ENCODE measurements around the gene FLNC.

FLNC gene

DNA sequence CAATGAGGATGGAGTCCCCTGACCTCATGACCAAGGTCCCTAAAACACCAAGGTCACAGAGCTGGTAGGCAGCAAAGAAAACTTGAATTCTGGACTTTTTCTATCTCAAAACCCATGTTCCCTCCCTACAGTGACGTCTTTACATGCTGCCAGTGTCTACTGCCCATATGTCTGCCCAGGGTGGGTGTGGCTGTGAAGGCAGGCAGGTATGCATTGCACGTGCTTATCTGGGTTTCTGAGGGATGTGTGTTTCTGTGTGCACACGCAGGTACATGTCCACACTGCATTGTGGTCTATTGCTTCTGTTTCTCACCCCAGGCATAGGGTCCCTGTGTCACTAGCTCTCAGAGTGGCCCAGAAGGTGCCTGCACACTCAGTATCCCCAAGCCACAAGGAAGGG lies 45.9 kb downstream of the FLNC start:
- Histone ChIP-seq H3K9me3 (ENCODE audit: insufficient read depth, low read depth, low read length) (no peaks in the 10 kb centered on the region), H3K4me3 (ENCODE audit: low read length, poor library complexity, severe bottlenecking) (no peak overlapping the region), H2AFZ (ENCODE audit: low read length) (no peak overlapping the region), H3F3A (ENCODE audit: low read depth) (no peaks in the 10 kb centered on the region), H3K9ac (ENCODE audit: low read depth, low read length, poor library complexity, severe bottlenecking) (no peak overlapping the region), H3K36me3 (ENCODE audit: insufficient read depth, low read length) (no peaks in the 10 kb centered on the region), H3K4me2 (ENCODE audit: low read depth, low read length, poor library complexity, severe bottlenecking) (no peak overlapping the region), H3K9me2 (replicated peaks; ENCODE audit: low read depth, low read length) (no peaks in the 10 kb centered on the region), H3K27me3 (ENCODE audit: insufficient read depth, low read length, poor library complexity, severe bottlenecking) (no peaks in the 10 kb centered on the region), H3K4me1 (ENCODE audit: insufficient read depth, low read length, poor library complexity, severe bottlenecking) (peaks cover 3% of the 10 kb centered on the region), H3K79me2 (ENCODE audit: insufficient read depth, low read length) (no peaks in the 10 kb centered on the region), H4K20me1 (ENCODE audit: insufficient read depth, low read length, poor library complexity, severe bottlenecking) (no peaks in the 10 kb centered on the region)
- TF ChIP-seq, protein P1, sequence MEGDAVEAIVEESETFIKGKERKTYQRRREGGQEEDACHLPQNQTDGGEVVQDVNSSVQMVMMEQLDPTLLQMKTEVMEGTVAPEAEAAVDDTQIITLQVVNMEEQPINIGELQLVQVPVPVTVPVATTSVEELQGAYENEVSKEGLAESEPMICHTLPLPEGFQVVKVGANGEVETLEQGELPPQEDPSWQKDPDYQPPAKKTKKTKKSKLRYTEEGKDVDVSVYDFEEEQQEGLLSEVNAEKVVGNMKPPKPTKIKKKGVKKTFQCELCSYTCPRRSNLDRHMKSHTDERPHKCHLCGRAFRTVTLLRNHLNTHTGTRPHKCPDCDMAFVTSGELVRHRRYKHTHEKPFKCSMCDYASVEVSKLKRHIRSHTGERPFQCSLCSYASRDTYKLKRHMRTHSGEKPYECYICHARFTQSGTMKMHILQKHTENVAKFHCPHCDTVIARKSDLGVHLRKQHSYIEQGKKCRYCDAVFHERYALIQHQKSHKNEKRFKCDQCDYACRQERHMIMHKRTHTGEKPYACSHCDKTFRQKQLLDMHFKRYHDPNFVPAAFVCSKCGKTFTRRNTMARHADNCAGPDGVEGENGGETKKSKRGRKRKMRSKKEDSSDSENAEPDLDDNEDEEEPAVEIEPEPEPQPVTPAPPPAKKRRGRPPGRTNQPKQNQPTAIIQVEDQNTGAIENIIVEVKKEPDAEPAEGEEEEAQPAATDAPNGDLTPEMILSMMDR (conservative IDR thresholded peaks at IDR 0.05; ENCODE audit: low read length), result no peak
- TF ChIP-seq EZH2phosphoT487 (IDR thresholded peaks at IDR 0.05; ENCODE audit: borderline replicate concordance), result no peak

DNA sequence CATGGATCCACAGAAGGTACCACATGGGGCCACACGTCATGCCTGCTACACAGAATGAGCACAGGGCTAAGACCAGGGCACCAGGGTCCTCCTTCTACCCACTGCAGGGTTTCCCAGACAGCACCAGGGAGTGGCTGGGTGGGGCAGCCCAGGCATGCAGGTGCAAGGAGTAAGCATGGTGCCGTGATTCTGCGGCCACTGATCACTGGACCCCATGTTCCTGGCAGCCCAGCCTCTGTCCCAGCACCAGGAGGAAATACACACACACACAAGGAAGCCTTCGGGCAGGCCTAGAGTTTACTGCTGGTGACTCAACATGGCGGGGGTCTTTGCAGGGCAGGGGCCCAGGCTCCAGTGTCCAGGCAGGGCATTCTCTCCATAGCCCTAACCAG lies 46.4 kb downstream of the FLNC start:
- Histone ChIP-seq H3K79me2 (ENCODE audit: insufficient read depth, low read length) (no peaks in the 10 kb centered on the region), H2AFZ (ENCODE audit: low read length) (no peak overlapping the region), H3K9me3 (ENCODE audit: insufficient read depth, low read depth, low read length) (no peaks in the 10 kb centered on the region), H3K27me3 (ENCODE audit: insufficient read depth, low read length, poor library complexity, severe bottlenecking) (no peaks in the 10 kb centered on the region), H3K9ac (ENCODE audit: low read depth, low read length, poor library complexity, severe bottlenecking) (no peak overlapping the region), H3K4me2 (ENCODE audit: low read depth, low read length, poor library complexity, severe bottlenecking) (no peak overlapping the region), H3K9me2 (replicated peaks; ENCODE audit: low read depth, low read length) (no peaks in the 10 kb centered on the region), H3K4me3 (ENCODE audit: low read length, poor library complexity, severe bottlenecking) (no peak overlapping the region), H3F3A (ENCODE audit: low read depth) (no peaks in the 10 kb centered on the region), H4K20me1 (ENCODE audit: insufficient read depth, low read length, poor library complexity, severe bottlenecking) (no peaks in the 10 kb centered on the region), H3K36me3 (ENCODE audit: insufficient read depth, low read length) (no peaks in the 10 kb centered on the region), H3K4me1 (ENCODE audit: insufficient read depth, low read length, poor library complexity, severe bottlenecking) (peaks cover 3% of the 10 kb centered on the region)
- no peak for TF ChIP-seq EZH2phosphoT487 (IDR thresholded peaks at IDR 0.05; ENCODE audit: borderline replicate concordance)
- TF ChIP-seq, protein P1 (conservative IDR thresholded peaks at IDR 0.05; ENCODE audit: low read length), result no peak

DNA sequence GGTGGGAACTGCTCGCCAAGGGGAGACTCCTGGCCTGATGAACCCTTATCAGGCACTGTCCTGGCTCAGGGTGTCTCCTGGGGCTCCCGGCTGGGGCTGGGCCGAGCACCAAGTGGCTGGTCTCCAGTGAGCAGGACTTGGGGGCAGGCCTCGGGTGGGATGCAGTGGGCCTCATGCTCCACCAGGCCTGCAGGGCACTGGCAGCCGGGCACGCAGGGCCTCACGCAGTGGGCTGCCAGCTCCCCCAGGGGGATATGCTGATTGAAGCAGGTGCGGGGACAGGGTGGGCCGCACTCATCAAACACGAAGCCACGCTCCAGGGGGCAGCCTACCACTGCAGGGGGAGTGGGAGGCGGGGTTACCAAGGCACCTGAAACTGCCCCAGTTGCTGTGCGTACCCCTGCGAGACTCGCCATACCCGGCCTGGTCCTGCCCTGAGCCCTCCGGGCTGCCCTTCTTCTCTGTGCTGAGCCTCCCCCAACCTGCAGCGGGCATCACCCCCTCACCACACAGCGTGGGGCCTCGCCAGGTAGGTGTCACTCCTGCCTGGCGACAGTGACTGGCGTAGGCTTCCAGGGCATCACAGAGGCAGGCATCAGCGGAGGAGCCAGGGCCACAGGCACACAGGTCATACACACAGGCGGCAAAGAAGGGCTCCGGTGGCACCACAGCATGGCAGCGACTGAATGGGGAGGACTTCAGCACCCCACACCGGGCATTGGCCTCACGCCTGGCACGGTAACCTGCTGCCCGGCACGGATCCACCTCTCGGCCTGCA lies 47.0 kb downstream of the FLNC start:
- TF ChIP-seq EZH2phosphoT487 (IDR thresholded peaks at IDR 0.05; ENCODE audit: borderline replicate concordance), result no peak
- TF ChIP-seq, protein P1 (conservative IDR thresholded peaks at IDR 0.05; ENCODE audit: low read length), result no peak
- Histone ChIP-seq H3K9me3 (ENCODE audit: insufficient read depth, low read depth, low read length) (no peaks in the 10 kb centered on the region), H3K9ac (ENCODE audit: low read depth, low read length, poor library complexity, severe bottlenecking) (no peak overlapping the region), H3K79me2 (ENCODE audit: insufficient read depth, low read length) (no peaks in the 10 kb centered on the region), H3F3A (ENCODE audit: low read depth) (no peaks in the 10 kb centered on the region), H3K9me2 (replicated peaks; ENCODE audit: low read depth, low read length) (no peaks in the 10 kb centered on the region), H3K4me3 (ENCODE audit: low read length, poor library complexity, severe bottlenecking) (no peak overlapping the region), H3K36me3 (ENCODE audit: insufficient read depth, low read length) (no peaks in the 10 kb centered on the region), H3K4me1 (ENCODE audit: insufficient read depth, low read length, poor library complexity, severe bottlenecking) (peaks cover 3% of the 10 kb centered on the region), H2AFZ (ENCODE audit: low read length) (no peak overlapping the region), H4K20me1 (ENCODE audit: insufficient read depth, low read length, poor library complexity, severe bottlenecking) (no peaks in the 10 kb centered on the region), H3K27me3 (ENCODE audit: insufficient read depth, low read length, poor library complexity, severe bottlenecking) (no peaks in the 10 kb centered on the region), H3K4me2 (ENCODE audit: low read depth, low read length, poor library complexity, severe bottlenecking) (no peak overlapping the region)
